IMR-90 (cell line): ENCODE measurements around the gene MS4A10. TPM values are rescaled to one million over a fixed set of nuclear protein-coding genes. Genes with fewer than 3 reads are reported as not detected.

Source experiments
- ATAC-seq: fragments of 200-7000 bp; cut with Tn5 transposase; 2 replicates; pipeline ENCODE4 v1.9.1; 2020; ENCODE audit warnings: low read depth, mild to moderate bottlenecking, moderate library complexity
- BruUV-seq: library from RNA; stranded (reverse); fragments of 400-500 nt; replicated peaks from 2 replicates; lab custom pipeline; 2021; lab: Mats Ljungman, UMichigan
- CTCF ChIA-PET: fragments of 300-600 bp; formaldehyde crosslinking; extraction: SDS; loops from one replicate; lab custom pipeline; 2021; ENCODE audit warnings: antibody characterized with exemption; lab: Yijun Ruan, JAX
- POLR2A ChIA-PET: fragments of 300-600 bp; sonication (Branson Sonifier 250); formaldehyde crosslinking; loops from one replicate; lab custom pipeline; 2022; ENCODE audit warnings: antibody characterized with exemption; ENCODE audit not compliant: unreplicated experiment; lab: Charles Lee
- DNase-seq: peaks from one replicate; pipeline ENCODE4 v3.0.0; 2013
- H2AFZ ChIP-seq: replicated peaks from 2 replicates; pipeline ENCODE3; 2013; ENCODE audit warnings: low read length, mild to moderate bottlenecking; ENCODE audit not compliant: poor library complexity
- H2AK5ac ChIP-seq: 2 replicates; pipeline ENCODE4 v1.6.1; 2013; ENCODE audit warnings: low read depth, low read length, inconsistent platforms
- H2AK9ac ChIP-seq: replicated peaks from 2 replicates; pipeline ENCODE3; 2013; ENCODE audit warnings: mild to moderate bottlenecking, low read depth, low read length, moderate library complexity; ENCODE audit not compliant: poor library complexity
- H2BK120ac ChIP-seq: 2 replicates; pipeline ENCODE4 v1.6.1; 2013; ENCODE audit warnings: low read depth, low read length, inconsistent platforms
- H2BK15ac ChIP-seq: 3 replicates; pipeline ENCODE4 v1.6.1; 2013; ENCODE audit warnings: low read depth, low read length, inconsistent platforms
- H2BK20ac ChIP-seq: 2 replicates; pipeline ENCODE4 v1.6.1; 2013; ENCODE audit warnings: low read depth, mild to moderate bottlenecking, inconsistent platforms, low read length, moderate library complexity
- H2BK5ac ChIP-seq: 2 replicates; pipeline ENCODE4 v1.6.1; 2013; ENCODE audit warnings: mild to moderate bottlenecking, low read depth, low read length, inconsistent platforms; ENCODE audit not compliant: poor library complexity, severe bottlenecking
- H3K14ac ChIP-seq: replicated peaks from 2 replicates; pipeline ENCODE4 v1.6.1; 2013; ENCODE audit warnings: low read depth, low read length, inconsistent platforms
- H3K18ac ChIP-seq: 2 replicates; pipeline ENCODE4 v1.6.1; 2013; ENCODE audit warnings: low read depth, low read length, control low read depth
- H3K23ac ChIP-seq: 2 replicates; pipeline ENCODE4 v1.6.1; 2013; ENCODE audit warnings: low read depth, low read length, inconsistent platforms
- H3K27ac ChIP-seq: 2 replicates; pipeline ENCODE4 v1.5.1; 2013; ENCODE audit warnings: mild to moderate bottlenecking, control low read depth, low read length; ENCODE audit not compliant: insufficient read depth
- H3K27me3 ChIP-seq: 2 replicates; pipeline ENCODE4 v1.6.1; 2013; ENCODE audit warnings: low read length; ENCODE audit not compliant: control insufficient read depth, insufficient read depth
- H3K36me3 ChIP-seq: 2 replicates; pipeline ENCODE4 v1.6.1; 2013; ENCODE audit warnings: low read length, mixed read lengths; ENCODE audit not compliant: control insufficient read depth, insufficient read depth
- H3K4ac ChIP-seq: 2 replicates; pipeline ENCODE4 v1.6.1; 2013; ENCODE audit warnings: low read depth, low read length, inconsistent platforms
- H3K4me1 ChIP-seq: 2 replicates; pipeline ENCODE4 v1.6.1; 2013; ENCODE audit warnings: low read length, mixed read lengths; ENCODE audit not compliant: control insufficient read depth, insufficient read depth
- H3K4me2 ChIP-seq: 2 replicates; pipeline ENCODE4 v1.6.1; 2013; ENCODE audit warnings: low read depth, mild to moderate bottlenecking, control low read depth, low read length, moderate library complexity
- H3K4me3 ChIP-seq: 2 replicates; pipeline ENCODE4 v1.5.1; 2013; ENCODE audit warnings: low read depth, mild to moderate bottlenecking, control low read depth, low read length, moderate library complexity; ENCODE audit not compliant: insufficient read depth
- H3K56ac ChIP-seq: 2 replicates; pipeline ENCODE4 v1.6.1; 2013; ENCODE audit warnings: low read length, inconsistent platforms; ENCODE audit not compliant: insufficient read depth; ENCODE audit errors: extremely low read depth
- H3K79me1 ChIP-seq, 2 experiments: 2 replicates each; pipeline ENCODE4 v1.6.1; 2013; ENCODE audit warnings: low read length in 2 of 2, inconsistent platforms in 1 of 2, low read depth in 1 of 2
- H3K9ac ChIP-seq: 2 replicates; pipeline ENCODE4 v1.6.1; 2013; ENCODE audit warnings: low read depth, low read length, control low read depth
- H3K9me1 ChIP-seq: 2 replicates; pipeline ENCODE4 v1.6.1; 2013; ENCODE audit warnings: low read length, inconsistent platforms; ENCODE audit not compliant: insufficient read depth
- H3K9me3 ChIP-seq: 2 replicates; pipeline ENCODE4 v1.6.1; 2013; ENCODE audit warnings: low read length; ENCODE audit not compliant: control insufficient read depth, insufficient read depth
- H4K20me1 ChIP-seq: 2 replicates; pipeline ENCODE4 v1.6.1; 2013; ENCODE audit warnings: low read length, inconsistent platforms; ENCODE audit not compliant: insufficient read depth
- H4K5ac ChIP-seq: 2 replicates; pipeline ENCODE4 v1.6.1; 2013; ENCODE audit warnings: mild to moderate bottlenecking, low read depth, low read length, control low read depth
- H4K8ac ChIP-seq, 2 experiments: 2 replicates each; pipeline ENCODE4 v1.6.1; 2013; ENCODE audit warnings: low read depth in 2 of 2, low read length in 2 of 2, control low read depth in 1 of 2, inconsistent platforms in 1 of 2
- H4K91ac ChIP-seq: 2 replicates; pipeline ENCODE4 v1.6.1; 2013; ENCODE audit warnings: low read depth, low read length, inconsistent platforms; ENCODE audit not compliant: insufficient read depth
- BHLHE40 ChIP-seq: fragments of 150-350 bp; IDR thresholded peaks from 2 replicates; pipeline ENCODE4 v1.6.1; 2016; ENCODE audit warnings: mild to moderate bottlenecking, low read depth, low read length
- CEBPB ChIP-seq: IDR thresholded peaks from 2 replicates; pipeline ENCODE4 v1.6.1; 2012; ENCODE audit warnings: low read depth, low read length, improper control_type of control experiment
- CHD1 ChIP-seq: IDR thresholded peaks from 2 replicates; pipeline ENCODE4 v1.6.1; 2012; ENCODE audit warnings: low read depth, low read length, improper control_type of control experiment
- ELK1 ChIP-seq: fragments of 150-350 bp; IDR thresholded peaks from 2 replicates; pipeline ENCODE4 v1.6.1; 2016; ENCODE audit warnings: low read depth, mild to moderate bottlenecking, low read length, moderate library complexity, borderline replicate concordance
- FOS ChIP-seq: fragments of 150-350 bp; IDR thresholded peaks from 2 replicates; pipeline ENCODE4 v1.6.1; 2016; ENCODE audit warnings: low read depth, low read length
- MAFK ChIP-seq: IDR thresholded peaks from 2 replicates; pipeline ENCODE4 v1.6.1; 2012; ENCODE audit warnings: low read depth, low read length, improper control_type of control experiment
- MAZ ChIP-seq: IDR thresholded peaks from 2 replicates; pipeline ENCODE4 v1.6.1; 2012; ENCODE audit warnings: low read depth, mild to moderate bottlenecking, low read length, improper control_type of control experiment, moderate library complexity, borderline replicate concordance
- MXI1 ChIP-seq: IDR thresholded peaks from 2 replicates; pipeline ENCODE4 v1.6.1; 2012; ENCODE audit warnings: low read depth, mild to moderate bottlenecking, low read length, moderate library complexity, borderline replicate concordance
- NFE2L2 ChIP-seq: fragments of 150-350 bp; IDR thresholded peaks from 2 replicates; pipeline ENCODE4 v1.6.1; 2016; ENCODE audit warnings: low read depth, mild to moderate bottlenecking, low read length
- POLR2A ChIP-seq: IDR thresholded peaks from 2 replicates; pipeline ENCODE4 v1.6.1; 2012; ENCODE audit warnings: mild to moderate bottlenecking, low read depth, low read length
- RAD21 ChIP-seq: IDR thresholded peaks from 2 replicates; pipeline ENCODE4 v1.6.1; 2012; ENCODE audit warnings: low read length, improper control_type of control experiment
- RCOR1 ChIP-seq: IDR thresholded peaks from 2 replicates; pipeline ENCODE4 v1.6.1; 2012; ENCODE audit warnings: mild to moderate bottlenecking, low read length, improper control_type of control experiment; ENCODE audit not compliant: insufficient replicate concordance
- RFX5 ChIP-seq: IDR thresholded peaks from 2 replicates; pipeline ENCODE4 v1.8.0; 2012; ENCODE audit warnings: low read depth, mild to moderate bottlenecking, low read length, moderate library complexity
- SMC3 ChIP-seq: fragments of 150-350 bp; IDR thresholded peaks from 2 replicates; pipeline ENCODE4 v1.6.1; 2016; ENCODE audit warnings: low read depth, mild to moderate bottlenecking, antibody characterized with exemption, low read length, moderate library complexity
- USF2 ChIP-seq: fragments of 150-350 bp; IDR thresholded peaks from 2 replicates; pipeline ENCODE4 v1.6.1; 2017; ENCODE audit warnings: mild to moderate bottlenecking, antibody characterized with exemption, low read length, low read depth
- WGBS, 2 experiments: methylation state at CpG; one replicate each; pipeline versions ENCODE4 v1.1.5 to v1.1.7; 2013; ENCODE audit warnings: missing lambda C conversion rate in 2 of 2; ENCODE audit not compliant: insufficient read length in 1 of 2; ENCODE audit errors: extremely low coverage in 2 of 2; 5-methylcytosine and 5-hydroxymethylcytosine counted together
- dilution Hi-C: fragments of 300-500 bp; cut with HindIII; formaldehyde crosslinking; loops from one replicate; pipeline ENCODE4 v1.14.3; 2018; ENCODE audit warnings: low sequenced_read_pairs; ENCODE audit not compliant: unreplicated experiment
- in situ Hi-C: fragments of 300-500 bp; cut with MboI; formaldehyde crosslinking; loops from 3 replicates; pipeline ENCODE4 v1.14.3; 2019; ENCODE audit warnings: low sequenced_read_pairs, inconsistent platforms, mixed read lengths
- intact Hi-C: fragments of 100-400 bp; cut with micrococcal nuclease; formaldehyde crosslinking; loops from 2 replicates; pipeline ENCODE4 v1.10.0; 2022
- polyA plus RNA-seq, 3 experiments: library from polyadenylated mRNA; depleted of rRNA; stranded (reverse); fragments of >200 nt; gene quantifications; 2 replicates each; pipeline ENCODE4 v1.2.3, GENCODE V29; 2012; ENCODE audit warnings: low replicate concordance in 1 of 3
- total RNA-seq: library from RNA; depleted of rRNA; stranded (reverse); fragments of >200 nt; gene quantifications from 2 replicates; pipeline ENCODE4 v1.2.3, GENCODE V29; 2012
- TF ChIP-seq, protein P1 (sequence below): conservative IDR thresholded peaks from 2 replicates; pipeline ENCODE4 v1.5.1; 2012; ENCODE audit warnings: mild to moderate bottlenecking, low read depth, low read length, improper control_type of control experiment

The MS4A10 gene
- total and polyA plus RNA-seq, 2 of the 4 experiments (the other 2 are of a cell fraction): not detected

DNA sequence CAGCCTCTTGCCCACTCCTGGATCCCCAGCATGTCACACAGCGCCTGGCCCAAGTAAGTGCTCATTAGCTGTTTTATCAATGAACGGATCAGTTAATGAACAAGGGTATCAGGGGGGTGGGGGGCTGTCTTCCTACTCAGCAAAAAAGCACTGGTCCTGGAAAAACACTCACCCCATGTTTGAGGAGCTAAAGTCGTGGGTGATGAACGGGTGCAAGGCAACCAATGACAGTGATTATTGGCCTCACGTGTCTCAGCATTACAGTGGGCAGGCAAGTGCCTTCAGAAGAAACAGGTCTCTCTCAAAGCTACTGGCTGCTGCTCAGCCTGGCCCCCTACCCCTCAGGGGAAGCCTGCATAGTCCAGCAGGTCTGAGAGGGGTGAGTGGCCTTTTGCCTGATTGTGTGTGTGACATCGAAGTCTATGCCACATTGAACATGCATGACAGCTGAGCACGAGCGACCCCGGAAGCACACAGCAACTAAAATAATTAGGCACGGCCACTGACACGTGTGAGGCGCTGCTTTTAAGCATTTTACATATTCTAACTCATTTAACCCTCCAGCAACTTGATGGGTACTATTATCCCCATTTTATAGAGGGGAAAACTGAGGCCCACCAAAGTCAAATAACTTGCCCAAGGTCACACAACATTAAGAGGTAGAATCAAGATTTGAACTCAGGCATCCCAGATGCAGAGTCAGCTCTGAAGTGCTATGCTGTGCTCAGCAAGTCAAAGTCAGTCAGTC lies 2.6 kb upstream of the MS4A10 start:
- Histone ChIP-seq H3K9me1 (peaks cover 7% of the 10 kb centered on the region; the same call in 1 of the 2 replicates), H3K36me3 (no peaks in the 10 kb centered on the region), H4K8ac (no peak overlapping the region), H3K27me3 (peaks cover 31% of the 10 kb centered on the region), H3K4me3 (no peak overlapping the region), H2BK120ac (no peak overlapping the region), H3K4me2 (no peak overlapping the region), H2AK9ac (no peak overlapping the region), H4K91ac (no peak overlapping the region), H3K23ac (no peak overlapping the region), H2AFZ (no peak overlapping the region), H3K27ac (no peak overlapping the region), H4K5ac (no peak overlapping the region), H2BK15ac (no peak overlapping the region), H2BK20ac (no peak overlapping the region), H3K18ac (no peak overlapping the region), H3K79me1 (no peaks in the 10 kb centered on the region), H2AK5ac (no peak overlapping the region), H3K4ac (no peak overlapping the region), H2BK5ac (no peak overlapping the region), H3K9me3 (no peaks in the 10 kb centered on the region), H3K9ac (no peak overlapping the region), H3K56ac (no peak overlapping the region), H4K20me1 (no peaks in the 10 kb centered on the region), H3K4me1 (peaks cover 5% of the 10 kb centered on the region), H3K14ac (no peak overlapping the region)
- no TSS peak for BruUV-seq
- TF ChIP-seq CHD1 (no peak), ELK1 (no peak), RAD21 (no peak), USF2 (no peak), CEBPB (no peak), RFX5 (no peak), MAFK (no peak), SMC3 (no peak), FOS (no peak), MXI1 (no peak), MAZ (no peak), BHLHE40 (no peak), RCOR1 (no peak), NFE2L2 (no peak), POLR2A (no peak)
- TF ChIP-seq, protein P1, sequence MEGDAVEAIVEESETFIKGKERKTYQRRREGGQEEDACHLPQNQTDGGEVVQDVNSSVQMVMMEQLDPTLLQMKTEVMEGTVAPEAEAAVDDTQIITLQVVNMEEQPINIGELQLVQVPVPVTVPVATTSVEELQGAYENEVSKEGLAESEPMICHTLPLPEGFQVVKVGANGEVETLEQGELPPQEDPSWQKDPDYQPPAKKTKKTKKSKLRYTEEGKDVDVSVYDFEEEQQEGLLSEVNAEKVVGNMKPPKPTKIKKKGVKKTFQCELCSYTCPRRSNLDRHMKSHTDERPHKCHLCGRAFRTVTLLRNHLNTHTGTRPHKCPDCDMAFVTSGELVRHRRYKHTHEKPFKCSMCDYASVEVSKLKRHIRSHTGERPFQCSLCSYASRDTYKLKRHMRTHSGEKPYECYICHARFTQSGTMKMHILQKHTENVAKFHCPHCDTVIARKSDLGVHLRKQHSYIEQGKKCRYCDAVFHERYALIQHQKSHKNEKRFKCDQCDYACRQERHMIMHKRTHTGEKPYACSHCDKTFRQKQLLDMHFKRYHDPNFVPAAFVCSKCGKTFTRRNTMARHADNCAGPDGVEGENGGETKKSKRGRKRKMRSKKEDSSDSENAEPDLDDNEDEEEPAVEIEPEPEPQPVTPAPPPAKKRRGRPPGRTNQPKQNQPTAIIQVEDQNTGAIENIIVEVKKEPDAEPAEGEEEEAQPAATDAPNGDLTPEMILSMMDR: no peak
- ATAC-seq (no peak), DNase-seq (no peak)
- dilution Hi-C loops: no loop called here
- WGBS, 2 experiments: 58% methylated on average over 2 of the region's 12 CpGs; no CpG with 5 or more reads in 1 of the 2 experiments
- POLR2A ChIA-PET: no interaction called here
- intact Hi-C loops: no loop called here
- CTCF ChIA-PET: no interaction called here
- in situ Hi-C loops: no loop called here
